Osteoblast (primary cell): ENCODE results near the gene SH3BP5L. TPM values are rescaled to one million over a fixed set of nuclear protein-coding genes. Genes with fewer than 3 reads are reported as not detected.

Experiments used
- DNase-seq: peaks from one replicate; pipeline ENCODE4 v3.0.0; 2011; ENCODE audit warnings: low spot score, mixed read lengths; ENCODE audit not compliant: insufficient read length; ENCODE audit errors: missing footprints
- H2AFZ ChIP-seq: 2 replicates; pipeline ENCODE4 v1.6.0; 2011; ENCODE audit warnings: mild to moderate bottlenecking, low read length
- H3K27ac ChIP-seq: 2 replicates; pipeline ENCODE4 v1.5.1; 2011; ENCODE audit warnings: mild to moderate bottlenecking, low read depth, low read length, moderate library complexity
- H3K27me3 ChIP-seq: 2 replicates; pipeline ENCODE4 v1.6.0; 2012; ENCODE audit warnings: mild to moderate bottlenecking, control low read depth, inconsistent platforms, low read length, moderate library complexity; ENCODE audit not compliant: insufficient read depth
- H3K36me3 ChIP-seq: 2 replicates; pipeline ENCODE4 v1.5.1; 2011; ENCODE audit warnings: mild to moderate bottlenecking, low read length, control low read depth, moderate library complexity; ENCODE audit not compliant: insufficient read depth
- H3K4me1 ChIP-seq: 2 replicates; pipeline ENCODE4 v1.5.1; 2011; ENCODE audit warnings: mild to moderate bottlenecking, low read length, control low read depth, moderate library complexity; ENCODE audit not compliant: insufficient read depth
- H3K4me2 ChIP-seq: 2 replicates; pipeline ENCODE4 v1.6.0; 2011; ENCODE audit warnings: mild to moderate bottlenecking, low read length; ENCODE audit not compliant: insufficient read depth
- H3K4me3 ChIP-seq: fragments of 200-600 bp; sonication (generic); 3 replicates; pipeline ENCODE4 v1.5.1; 2012; ENCODE audit warnings: mild to moderate bottlenecking, low read length, inconsistent platforms; ENCODE audit not compliant: insufficient read depth
- H3K79me2 ChIP-seq: 2 replicates; pipeline ENCODE4 v1.6.0; 2012; ENCODE audit warnings: mild to moderate bottlenecking, low read length, control low read depth, inconsistent platforms; ENCODE audit not compliant: insufficient read depth
- H3K9me3 ChIP-seq: 2 replicates; pipeline ENCODE4 v1.5.1; 2011; ENCODE audit warnings: low read depth, low read length, control low read depth
- H4K20me1 ChIP-seq: 2 replicates; pipeline ENCODE4 v1.6.0; 2012; ENCODE audit warnings: mild to moderate bottlenecking, low read length, control low read depth; ENCODE audit not compliant: insufficient read depth
- total RNA-seq: library from RNA; depleted of rRNA; stranded (reverse); fragments of >200 nt; gene quantifications from 2 replicates; pipeline ENCODE4 v1.2.3, GENCODE V29; 2012
- TF ChIP-seq, protein P1 (sequence below): IDR thresholded peaks from 2 replicates; pipeline ENCODE4 v1.5.1; 2011; ENCODE audit warnings: mild to moderate bottlenecking, low read depth, low read length, moderate library complexity; ENCODE audit errors: extremely low read depth

The SH3BP5L gene
- total RNA-seq, 1 donor = 25.3 TPM

- H3K4me2 ChIP-seq = no peak overlapping the region
- H3K9me3 ChIP-seq = no peaks in the 10 kb centered on the region
- H4K20me1 ChIP-seq = no peaks in the 10 kb centered on the region
- no peaks in the 10 kb centered on the region for H3K79me2 ChIP-seq
- H3K27me3 ChIP-seq = no peaks in the 10 kb centered on the region
- H3K4me3 ChIP-seq = no peak overlapping the region
- H2AFZ ChIP-seq = no peak overlapping the region
- H3K36me3 ChIP-seq = no peaks in the 10 kb centered on the region
- H3K27ac ChIP-seq = no peak overlapping the region
- TF ChIP-seq, protein P1, sequence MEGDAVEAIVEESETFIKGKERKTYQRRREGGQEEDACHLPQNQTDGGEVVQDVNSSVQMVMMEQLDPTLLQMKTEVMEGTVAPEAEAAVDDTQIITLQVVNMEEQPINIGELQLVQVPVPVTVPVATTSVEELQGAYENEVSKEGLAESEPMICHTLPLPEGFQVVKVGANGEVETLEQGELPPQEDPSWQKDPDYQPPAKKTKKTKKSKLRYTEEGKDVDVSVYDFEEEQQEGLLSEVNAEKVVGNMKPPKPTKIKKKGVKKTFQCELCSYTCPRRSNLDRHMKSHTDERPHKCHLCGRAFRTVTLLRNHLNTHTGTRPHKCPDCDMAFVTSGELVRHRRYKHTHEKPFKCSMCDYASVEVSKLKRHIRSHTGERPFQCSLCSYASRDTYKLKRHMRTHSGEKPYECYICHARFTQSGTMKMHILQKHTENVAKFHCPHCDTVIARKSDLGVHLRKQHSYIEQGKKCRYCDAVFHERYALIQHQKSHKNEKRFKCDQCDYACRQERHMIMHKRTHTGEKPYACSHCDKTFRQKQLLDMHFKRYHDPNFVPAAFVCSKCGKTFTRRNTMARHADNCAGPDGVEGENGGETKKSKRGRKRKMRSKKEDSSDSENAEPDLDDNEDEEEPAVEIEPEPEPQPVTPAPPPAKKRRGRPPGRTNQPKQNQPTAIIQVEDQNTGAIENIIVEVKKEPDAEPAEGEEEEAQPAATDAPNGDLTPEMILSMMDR = no peak
- DNase-seq = no peak
- H3K4me1 ChIP-seq = no peaks in the 10 kb centered on the region
Observed at GRCh38 chr1:248783367-248783766, 42.3 kb downstream of the SH3BP5L start.

GRCh38 chr1:248782416-248783141, 43.1 kb downstream of the SH3BP5L start:
- TF ChIP-seq, protein P1 = no peak
- no peak for DNase-seq
- Histone ChIP-seq H3K36me3 (no peaks in the 10 kb centered on the region), H3K4me3 (no peak overlapping the region), H3K27me3 (no peaks in the 10 kb centered on the region), H3K27ac (no peak overlapping the region), H4K20me1 (no peaks in the 10 kb centered on the region), H3K4me2 (no peak overlapping the region), H2AFZ (no peak overlapping the region), H3K79me2 (no peaks in the 10 kb centered on the region), H3K4me1 (no peaks in the 10 kb centered on the region), H3K9me3 (no peaks in the 10 kb centered on the region)

DNA sequence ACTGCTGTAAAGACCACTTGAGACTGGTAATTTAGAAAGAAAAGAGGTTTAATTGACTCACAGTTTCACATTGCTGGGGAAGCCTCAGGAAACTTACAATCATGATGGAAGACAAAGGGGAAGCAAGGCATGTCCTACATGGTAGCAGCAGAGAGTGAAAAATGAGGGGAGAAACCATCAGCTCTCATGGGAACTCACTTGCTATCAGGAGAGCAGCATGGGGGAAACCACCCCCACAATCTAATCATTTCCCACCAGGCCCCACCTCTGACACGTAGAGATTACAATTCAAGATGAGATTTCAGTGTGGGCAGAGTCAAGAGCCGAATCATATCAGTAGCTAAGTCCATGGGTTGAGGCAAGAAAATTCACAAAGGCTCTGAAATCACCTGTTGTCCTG, 46.4 kb downstream of the SH3BP5L start:
- Histone ChIP-seq H4K20me1 (no peaks in the 10 kb centered on the region), H2AFZ (no peak overlapping the region), H3K36me3 (no peaks in the 10 kb centered on the region), H3K4me3 (no peak overlapping the region), H3K4me2 (no peak overlapping the region), H3K79me2 (no peaks in the 10 kb centered on the region), H3K27ac (no peak overlapping the region), H3K27me3 (no peaks in the 10 kb centered on the region), H3K4me1 (no peaks in the 10 kb centered on the region), H3K9me3 (no peaks in the 10 kb centered on the region)
- TF ChIP-seq, protein P1 = no peak
- no peak for DNase-seq

DNA sequence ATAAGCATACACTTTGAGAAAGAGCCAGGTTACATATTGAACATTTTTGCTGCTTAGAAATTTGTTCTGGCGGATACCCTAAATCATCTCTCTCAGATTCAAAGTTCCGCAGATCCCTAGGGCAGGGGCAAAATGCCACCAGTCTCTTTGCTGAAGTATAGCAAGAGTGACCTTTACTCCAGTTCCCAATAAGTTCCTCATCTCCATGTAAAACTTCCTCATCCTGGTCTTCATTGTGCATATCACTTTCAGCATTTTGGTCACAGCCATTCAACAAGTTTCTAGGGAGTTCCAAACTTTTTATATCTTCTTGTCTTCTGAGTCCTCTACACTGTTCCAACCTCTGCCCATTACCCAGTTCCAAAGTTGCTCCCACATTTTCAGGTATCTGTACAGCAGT, 46.8 kb downstream of the SH3BP5L start:
- DNase-seq = no peak
- H3K4me2 ChIP-seq = no peak overlapping the region
- no peak overlapping the region for H3K27ac ChIP-seq
- TF ChIP-seq, protein P1 = no peak
- no peak overlapping the region for H2AFZ ChIP-seq
- H3K4me1 ChIP-seq = no peaks in the 10 kb centered on the region
- H3K79me2 ChIP-seq = no peaks in the 10 kb centered on the region
- H3K9me3 ChIP-seq = no peaks in the 10 kb centered on the region
- H3K4me3 ChIP-seq = no peak overlapping the region
- H3K36me3 ChIP-seq = no peaks in the 10 kb centered on the region
- H4K20me1 ChIP-seq = no peaks in the 10 kb centered on the region
- H3K27me3 ChIP-seq = no peaks in the 10 kb centered on the region
